Activated naive CD4-positive, alpha-beta T cell treated with Interleukin-2 at 50 U/mL for 16 hours (primary cell): ENCODE data around the gene ZCCHC7.
"Not testable (repeated sequence)": the region's sequence is repeated elsewhere in the genome, so short reads cannot be mapped to it uniquely, and the experiment has no call there.

ENCODE experiments used
- DNase-seq: peaks from one replicate; pipeline ENCODE4 v3.0.0-alpha.2; 2020

Gene ZCCHC7

DNA sequence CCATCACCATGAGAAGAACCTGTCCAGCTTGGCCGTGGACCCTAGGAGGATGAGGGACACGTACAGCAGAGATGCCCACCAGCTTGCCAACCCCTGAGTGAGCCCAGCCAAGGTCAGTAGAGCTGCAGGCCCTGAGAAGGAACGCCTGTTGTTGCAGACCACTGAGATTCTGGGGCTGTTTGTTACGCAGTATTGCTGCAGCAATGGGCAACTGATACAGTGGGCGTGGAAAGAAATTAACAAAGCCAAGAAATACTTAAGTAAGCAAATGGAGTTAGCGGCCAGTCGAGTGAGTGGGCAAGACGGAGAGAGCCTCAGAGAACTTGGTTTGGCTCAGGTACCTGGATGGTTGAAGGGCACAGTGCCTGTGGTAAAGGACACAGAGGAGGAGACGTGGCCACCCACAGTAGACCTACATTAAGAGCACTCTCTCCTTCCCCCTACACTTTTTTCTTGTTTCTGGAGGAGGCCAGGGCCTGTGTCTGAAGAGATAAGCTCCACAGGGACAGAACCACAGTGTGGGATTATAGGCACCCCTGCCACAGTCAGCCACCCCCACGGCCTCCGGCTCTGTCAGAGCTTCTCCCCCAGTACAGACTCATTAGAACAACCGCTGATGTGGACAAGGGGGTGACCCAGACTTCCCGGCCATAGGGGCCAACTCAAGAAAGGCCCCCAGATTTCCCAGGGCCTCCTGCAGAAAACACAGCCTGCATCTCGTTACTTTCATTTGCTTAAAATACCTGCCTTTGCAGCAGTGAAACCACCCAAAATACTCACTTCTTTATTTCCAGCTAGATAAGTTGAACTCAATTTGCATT lies 262.0 kb downstream of the ZCCHC7 start:
- DNase-seq, result no peak

DNA sequence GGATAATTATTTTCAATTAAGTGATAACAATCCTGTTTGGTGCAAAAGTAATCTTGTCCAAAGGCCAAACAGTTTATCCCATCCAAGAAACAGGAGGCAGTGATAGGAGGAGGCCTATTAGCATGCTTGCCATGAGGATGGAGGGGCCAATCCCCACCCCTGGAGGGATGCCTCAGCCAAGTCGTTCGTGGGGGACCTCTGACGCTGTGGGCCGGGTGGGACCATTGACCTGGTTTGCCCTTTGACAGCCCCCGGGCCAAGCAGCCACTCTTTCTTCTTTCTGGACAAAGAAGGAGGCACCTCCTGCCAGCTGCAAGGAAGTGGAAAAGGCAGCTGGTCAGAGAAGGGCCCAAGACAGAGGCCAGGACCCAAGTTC lies 262.6 kb downstream of the ZCCHC7 start:
- no peak for DNase-seq

DNA sequence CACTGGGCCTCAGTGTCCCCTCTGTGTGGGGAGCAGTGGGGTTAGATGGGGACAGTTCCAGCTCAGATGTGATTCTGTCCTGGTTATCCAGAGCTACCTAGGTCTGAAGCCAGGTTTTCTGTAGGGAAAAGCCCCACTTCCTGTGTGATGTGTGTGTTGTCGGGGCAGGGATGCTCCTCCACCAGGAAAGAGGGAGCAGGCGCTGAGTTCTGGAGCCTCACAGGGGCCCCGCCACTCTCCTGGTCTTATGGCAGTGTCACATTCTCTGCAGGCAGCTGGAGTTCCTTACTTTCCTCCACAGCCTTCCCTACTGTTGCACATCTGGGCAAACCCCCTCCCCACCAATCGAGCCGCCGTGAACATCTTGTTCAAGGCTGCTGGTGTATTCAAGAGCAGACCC lies 263.0 kb downstream of the ZCCHC7 start:
- DNase-seq, result no peak

DNA sequence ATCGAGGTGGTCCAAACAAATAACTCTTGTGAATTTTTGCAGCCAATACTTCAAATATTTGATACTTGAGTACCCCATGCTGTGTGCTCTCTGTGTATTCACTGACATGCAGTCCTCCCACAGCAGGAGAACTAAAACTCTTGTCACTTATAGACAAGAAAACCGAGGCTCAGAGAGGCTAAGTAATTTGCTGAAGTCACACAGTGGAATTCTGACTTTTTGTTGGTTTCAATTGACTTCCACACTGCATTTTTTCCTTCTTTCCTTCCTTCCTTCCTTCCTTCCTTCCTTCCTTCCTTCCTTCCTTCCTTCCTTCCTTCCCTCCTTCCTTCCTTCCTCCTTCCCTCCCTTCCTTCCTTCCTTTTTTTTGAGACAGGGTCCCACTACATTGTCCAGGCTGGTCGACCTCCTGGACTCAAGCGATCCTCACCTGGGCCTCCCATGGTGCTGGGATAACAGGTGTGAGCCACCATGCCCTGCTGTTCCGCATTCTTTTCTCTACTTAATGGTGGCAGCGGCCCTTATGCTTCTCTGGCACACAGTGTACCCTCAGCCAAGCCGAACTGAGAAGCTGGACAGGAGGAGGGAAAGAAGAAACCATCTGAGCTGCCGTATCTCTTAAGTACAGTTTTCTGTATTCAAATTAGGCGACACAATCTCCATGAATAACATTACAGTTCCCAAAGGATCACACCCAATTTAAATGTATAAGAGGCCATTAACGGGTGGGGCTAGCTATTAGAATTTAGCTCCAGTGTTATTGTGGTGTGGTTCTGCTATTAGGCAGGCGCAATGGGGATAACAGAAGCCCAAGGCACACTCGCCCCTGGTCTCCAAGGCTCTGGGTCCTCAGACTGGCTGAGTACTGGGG lies 263.7 kb downstream of the ZCCHC7 start:
- DNase-seq, result no peak

DNA sequence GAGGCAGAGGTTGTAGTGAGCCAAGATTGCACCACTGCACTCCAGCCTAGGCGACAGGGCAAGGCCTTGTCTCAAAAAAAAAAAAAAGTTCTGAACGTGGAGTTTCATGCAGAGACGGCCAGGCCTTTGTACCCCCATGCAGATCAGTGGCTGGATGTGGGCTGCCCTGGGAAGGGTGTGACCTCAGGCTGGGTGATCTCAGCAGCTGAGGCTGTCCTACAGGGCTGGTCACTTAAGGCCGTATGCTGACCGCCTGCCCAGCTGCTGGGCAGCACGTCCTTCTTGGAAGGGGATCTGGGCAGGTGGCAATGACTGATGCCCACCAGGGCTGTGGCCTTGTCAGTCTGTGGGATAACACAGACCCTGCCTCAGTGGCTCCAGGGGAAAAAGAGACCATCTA lies 264.9 kb downstream of the ZCCHC7 start:
- DNase-seq, result no peak

DNA sequence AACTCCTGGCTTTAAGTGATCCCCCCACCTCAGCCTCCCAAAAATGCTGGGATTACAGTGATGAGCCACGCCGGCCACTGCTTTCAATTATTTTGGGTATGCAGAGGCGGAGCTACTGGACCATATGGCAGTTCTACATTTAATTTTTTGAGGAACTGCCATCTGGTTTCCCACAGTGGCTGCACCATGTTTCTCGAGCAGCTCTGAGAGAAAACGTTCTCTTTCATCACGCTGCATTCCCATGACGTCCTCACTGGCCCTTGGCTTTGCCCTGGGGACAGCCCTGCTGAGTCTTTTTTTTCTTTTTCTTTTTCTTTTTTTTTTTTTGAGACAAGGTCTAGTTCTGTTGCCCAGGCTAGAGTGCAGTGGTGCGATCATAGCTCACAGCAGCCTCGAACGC lies 266.6 kb downstream of the ZCCHC7 start:
- no peak for DNase-seq

DNA sequence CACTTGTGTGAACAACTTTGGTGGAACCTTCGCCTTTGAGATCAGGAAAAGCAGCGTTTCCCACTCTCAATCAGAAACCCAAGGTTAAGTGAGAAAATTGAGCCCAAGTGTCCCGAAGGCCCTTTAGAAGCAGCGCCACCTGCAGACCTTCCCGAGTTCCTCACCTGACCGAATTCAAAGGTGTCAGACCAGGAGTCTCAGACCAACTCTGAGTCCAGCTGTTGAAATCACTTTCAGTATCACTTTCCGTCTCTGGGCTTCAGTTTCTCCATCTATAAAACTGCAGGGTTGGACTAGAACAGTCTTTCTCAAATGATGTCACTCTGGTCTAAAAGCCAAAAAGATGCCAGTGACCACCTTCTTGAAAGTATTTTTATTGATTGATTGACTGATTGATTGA lies 270.4 kb downstream of the ZCCHC7 start:
- peak; percentile 27 for DNase-seq

DNA sequence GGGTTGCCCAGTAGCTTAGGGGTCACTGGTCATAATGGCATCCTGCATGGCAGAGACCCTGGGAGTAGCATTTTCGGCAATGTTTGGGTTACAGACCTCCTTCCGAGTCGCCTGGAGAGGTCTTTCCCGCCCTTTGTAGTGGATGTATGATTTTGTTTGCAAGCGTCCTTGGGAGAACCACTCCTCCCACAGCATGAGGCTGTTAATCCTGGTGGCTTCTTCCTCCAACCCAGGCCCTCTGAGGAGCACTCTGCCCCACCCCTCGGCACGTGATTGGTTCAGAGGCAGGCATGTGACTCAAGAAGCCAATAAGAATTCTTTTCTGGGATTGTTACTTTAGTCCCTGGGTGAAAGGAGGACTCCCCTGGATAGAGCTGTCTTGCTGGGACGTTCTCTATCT lies 271.9 kb downstream of the ZCCHC7 start:
- DNase-seq, result no peak

DNA sequence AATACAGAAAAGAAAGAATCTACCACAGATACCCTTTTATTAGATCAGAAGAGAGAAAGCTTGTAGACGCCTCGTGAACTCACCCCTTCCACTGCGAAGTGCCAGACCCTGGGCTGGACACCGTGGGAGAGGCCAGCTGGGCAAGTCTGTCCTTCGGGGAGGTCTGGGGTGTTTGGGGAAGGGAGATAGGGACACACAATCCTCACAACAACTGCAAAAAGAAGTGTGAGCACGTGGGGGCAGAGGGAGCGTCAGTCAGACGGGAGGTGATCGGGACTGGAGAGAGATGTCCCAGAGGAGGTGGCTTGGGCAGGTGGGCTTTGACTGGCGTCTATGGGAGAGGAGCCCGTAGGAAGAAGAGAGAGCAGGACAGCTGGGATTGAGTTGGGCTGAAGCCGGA lies 274.9 kb downstream of the ZCCHC7 start:
- DNase-seq, result no peak

DNA sequence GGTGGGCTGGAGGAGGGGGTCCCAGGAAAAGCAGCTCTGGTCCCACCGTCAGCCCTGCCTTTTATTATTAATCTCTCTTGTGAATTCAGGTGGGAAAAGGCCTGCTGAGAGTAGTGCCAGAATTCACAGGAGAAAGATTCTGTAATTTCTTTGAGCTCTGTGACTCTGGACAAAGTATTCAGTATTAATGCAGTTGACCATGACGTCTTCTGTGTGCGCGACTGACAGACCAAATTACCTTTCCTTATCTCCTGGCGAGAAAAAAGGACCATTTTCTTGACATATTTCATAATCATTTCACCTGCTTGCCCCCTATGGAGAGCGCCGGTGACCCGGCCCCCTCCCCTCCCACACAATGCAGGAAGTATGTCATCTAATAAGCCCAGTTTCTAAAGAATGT lies 275.3 kb downstream of the ZCCHC7 start:
- no peak for DNase-seq

DNA sequence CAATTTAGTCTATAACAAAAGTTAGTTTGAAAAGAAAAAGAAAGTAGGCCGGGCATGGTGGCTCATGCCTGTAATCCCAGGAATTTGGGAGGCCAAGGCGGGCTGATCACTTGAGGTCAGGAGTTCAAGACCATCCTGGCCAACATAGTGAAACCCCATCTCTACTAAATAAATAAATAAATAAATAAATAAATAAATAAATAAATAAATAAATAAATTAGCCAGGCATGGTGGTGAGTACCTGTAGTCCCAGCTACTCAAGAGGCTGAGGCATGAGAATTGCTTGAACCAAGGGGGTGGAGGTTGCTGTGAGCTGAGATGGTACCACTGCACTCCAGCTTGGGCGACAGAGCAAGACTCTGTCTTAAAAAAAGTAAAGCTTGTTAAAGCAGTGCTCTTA lies 277.6 kb downstream of the ZCCHC7 start:
- DNase-seq, result not testable (repeated sequence)

DNA sequence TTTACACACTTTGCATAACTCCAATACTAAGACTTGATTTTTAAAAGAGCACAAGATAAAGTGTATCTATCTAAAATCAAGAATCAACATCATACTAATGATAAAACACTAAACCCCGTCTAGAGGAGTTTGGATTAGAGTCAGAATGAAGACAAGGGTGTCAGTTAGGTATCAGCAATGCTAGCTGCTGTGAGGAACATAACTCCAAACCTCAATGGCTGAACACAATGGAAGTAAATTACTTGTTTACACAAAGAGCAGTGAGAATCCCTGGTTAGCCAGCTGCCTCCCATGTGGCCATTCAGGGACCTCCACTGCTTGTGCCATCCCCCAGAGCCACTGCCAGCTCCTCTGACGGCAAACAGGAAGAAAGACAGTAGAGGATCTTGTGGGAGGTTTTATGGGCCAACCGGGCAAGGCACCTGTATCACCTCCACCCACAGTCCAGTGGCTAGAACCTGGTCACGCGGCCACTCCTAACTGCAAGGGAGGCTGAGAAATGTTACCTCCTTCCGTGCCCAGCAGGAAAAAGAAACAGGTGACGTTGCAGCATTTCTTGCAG lies 278.2 kb downstream of the ZCCHC7 start:
- DNase-seq, result no peak

DNA sequence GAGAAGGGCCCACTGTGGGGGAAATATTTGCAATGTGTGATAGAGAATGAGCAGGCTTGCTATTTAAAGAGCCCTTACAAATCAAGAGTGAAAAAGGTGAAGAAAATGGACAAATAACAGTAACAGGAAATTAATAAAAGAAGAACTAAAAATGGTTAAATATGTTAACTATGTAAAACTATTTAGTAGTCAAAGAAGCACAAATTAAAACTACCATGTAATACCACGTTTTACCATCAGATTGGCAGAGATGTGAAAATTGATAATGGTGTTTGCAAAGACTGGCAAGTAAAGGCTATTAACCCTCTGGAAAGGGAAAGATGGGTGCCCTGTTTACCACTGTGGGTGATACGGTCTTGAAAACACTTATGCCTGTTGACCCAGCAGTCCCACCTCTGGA lies 279.0 kb downstream of the ZCCHC7 start:
- no peak for DNase-seq

DNA sequence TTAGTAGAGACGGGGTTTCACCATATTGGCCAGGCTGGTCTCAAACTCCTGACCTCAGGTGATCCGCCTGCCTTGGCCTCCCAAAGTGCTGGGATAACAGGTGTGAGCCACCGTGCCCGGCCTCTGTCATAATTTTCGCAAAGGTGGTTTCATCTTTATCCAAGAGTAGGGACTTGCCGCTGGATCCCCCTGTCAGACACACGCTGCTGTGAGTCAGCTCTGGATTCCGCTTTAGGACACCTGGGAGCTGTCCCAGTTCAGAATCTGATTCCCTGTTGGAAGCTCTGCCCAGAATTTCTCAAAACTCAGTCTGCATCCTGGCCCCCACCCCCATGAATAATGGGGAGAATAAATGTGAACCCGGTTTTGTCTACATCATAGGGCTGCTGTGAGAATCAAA lies 284.2 kb downstream of the ZCCHC7 start:
- DNase-seq, result no peak

DNA sequence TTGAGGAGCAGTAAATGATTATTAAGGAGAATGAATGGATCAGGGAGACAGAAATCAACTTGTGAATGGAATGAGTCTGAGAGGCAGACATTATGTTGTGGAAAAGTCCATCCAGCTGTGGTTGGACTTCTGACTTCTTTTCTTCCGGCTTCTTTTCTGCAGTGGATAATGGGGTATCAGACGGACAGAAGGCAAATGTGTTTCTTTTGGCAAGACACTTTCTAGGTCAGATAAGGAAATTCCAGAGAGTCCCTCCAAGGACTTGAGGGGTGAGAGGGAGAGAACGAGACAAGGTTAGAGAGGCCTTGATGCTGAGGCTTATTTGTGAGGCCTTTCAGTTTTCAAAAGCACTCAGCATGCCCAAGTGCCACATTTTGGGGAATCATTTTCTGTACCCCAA lies 285.0 kb downstream of the ZCCHC7 start:
- no peak for DNase-seq

DNA sequence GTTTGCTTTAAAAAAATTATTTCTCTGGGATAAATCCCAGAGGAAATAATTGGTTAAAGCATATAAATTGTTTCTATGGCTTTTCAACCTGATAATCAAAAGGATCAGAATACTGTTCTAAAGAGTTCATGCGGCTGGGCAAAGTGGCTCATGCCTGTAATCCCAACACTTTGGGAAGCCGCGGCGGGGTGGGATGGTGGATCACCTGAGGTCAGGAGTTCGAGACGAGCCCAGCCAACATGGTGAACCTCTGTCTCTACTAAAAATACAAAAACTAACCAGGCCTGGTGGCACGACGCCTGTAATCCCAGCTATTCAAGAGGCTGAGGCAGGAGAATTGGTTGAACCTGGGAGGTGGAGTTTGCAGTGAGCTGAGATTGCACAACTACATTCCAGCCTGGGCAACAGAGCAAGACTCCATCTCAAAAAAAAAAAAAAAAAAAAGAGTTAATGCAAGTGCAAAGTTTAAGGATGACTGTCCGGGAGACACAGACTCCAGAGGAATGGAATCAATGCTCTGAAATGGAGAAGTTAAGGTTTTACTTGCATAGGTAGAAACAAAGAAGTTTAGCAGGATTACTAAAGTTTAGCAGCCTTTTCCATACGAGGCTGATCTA lies 285.5 kb downstream of the ZCCHC7 start:
- DNase-seq, result no peak

DNA sequence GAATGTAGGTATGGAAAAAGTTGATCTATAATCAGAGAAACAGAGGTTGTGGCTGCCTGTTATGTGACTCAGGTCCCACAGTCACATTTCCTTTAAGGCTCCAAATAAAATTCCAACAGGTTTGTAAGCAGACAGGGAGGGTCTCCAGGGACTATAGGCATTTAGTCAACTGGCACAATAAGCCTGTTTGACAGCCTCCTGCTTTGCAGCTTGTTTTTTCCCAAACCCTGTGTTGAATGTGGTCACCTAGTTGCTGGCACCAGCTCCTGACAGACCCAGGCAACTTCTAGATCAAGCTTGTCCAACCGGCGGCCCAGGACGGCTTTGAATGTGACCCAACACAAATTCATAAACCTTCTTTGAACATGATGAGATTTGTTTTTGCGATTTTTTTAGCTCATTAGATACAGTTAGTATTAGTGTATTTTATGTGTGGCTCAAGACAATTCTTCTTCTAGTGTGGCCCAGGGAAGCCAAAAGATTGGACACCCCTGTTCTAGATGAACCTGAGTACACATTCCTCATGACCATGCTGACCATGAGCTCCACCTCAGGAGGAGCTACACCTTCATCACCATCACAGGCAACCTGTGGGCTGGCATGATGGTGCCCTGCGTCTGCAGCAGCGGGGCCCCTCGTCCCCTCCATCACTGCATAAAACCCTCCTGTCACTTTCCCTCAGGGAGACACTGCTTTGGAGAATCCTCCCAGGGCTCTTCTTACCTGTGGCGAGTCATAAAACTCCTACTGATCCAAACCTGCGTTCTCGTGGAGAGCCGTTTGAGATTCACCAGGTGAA lies 286.4 kb downstream of the ZCCHC7 start:
- DNase-seq, result no peak

DNA sequence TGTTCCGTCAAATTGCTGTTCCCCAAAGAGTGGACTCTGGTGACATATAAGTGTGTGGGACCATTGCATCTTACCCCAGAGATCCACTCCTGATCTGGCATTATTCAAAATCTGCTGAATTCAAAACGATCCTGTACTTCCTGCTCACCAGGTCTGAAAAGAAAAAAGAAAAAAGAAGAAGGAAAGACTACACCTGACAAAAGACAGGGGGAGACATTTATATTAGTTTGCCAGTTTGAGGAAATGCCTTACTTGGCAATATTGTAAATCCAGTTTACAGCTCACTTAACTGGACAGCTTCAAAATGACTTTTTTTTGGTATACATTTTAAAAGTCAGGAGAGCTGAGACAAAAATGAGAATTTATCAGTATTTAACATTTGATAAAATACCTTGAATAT lies 287.1 kb downstream of the ZCCHC7 start:
- DNase-seq, result no peak
